GM12878 (cell line): ENCODE results near the gene GPR176. TPM values are rescaled to one million over a fixed set of nuclear protein-coding genes. Genes with fewer than 3 reads are reported as not detected.

ENCODE experiments used
- ATAC-seq: fragments of 200-7000 bp; cut with Tn5 transposase; 3 replicates; pipeline ENCODE4 v1.9.1; 2020; ENCODE audit warnings: mild to moderate bottlenecking, moderate library complexity
- BruUV-seq: library from RNA; stranded (reverse); fragments of 400-500 nt; replicated peaks from 2 replicates; lab custom pipeline; 2021; lab: Mats Ljungman, UMichigan
- CTCF ChIA-PET: fragments of 300-600 bp; sonication (Branson Sonifier 250); formaldehyde crosslinking; extraction: SDS; loops from one replicate; lab custom pipeline; 2021; ENCODE audit warnings: inconsistent platforms; lab: Yijun Ruan, JAX
- POLR2A ChIA-PET: fragments of 350-600 bp; formaldehyde crosslinking; extraction: SDS; loops from one replicate; lab custom pipeline; 2021; ENCODE audit warnings: inconsistent platforms; lab: Charles Lee
- RAD21 ChIA-PET: fragments of 300-600 bp; sonication (Branson Sonifier 250); formaldehyde crosslinking; loops from one replicate; lab custom pipeline; 2023; ENCODE audit warnings: antibody characterized with exemption; ENCODE audit not compliant: unreplicated experiment; lab: Charles Lee
- SMC1A ChIA-PET: fragments of 300-600 bp; sonication (Branson Sonifier 250); formaldehyde crosslinking; loops from one replicate; lab custom pipeline; 2023; ENCODE audit not compliant: unreplicated experiment, uncharacterized antibody; lab: Charles Lee
- DNase-seq: peaks from one replicate; pipeline ENCODE4 v3.0.0-alpha.2; 2011; ENCODE audit warnings: low read depth, low spot score
- FAIRE-seq: peaks from 3 replicates; lab custom pipeline; 2011; peaks lifted over from hg19 to GRCh38; lab: Jason Lieb, UNC
- H2AFZ ChIP-seq: 2 replicates; pipeline ENCODE4 v1.6.0; 2011; ENCODE audit warnings: low read depth, low read length, control low read depth; ENCODE audit not compliant: control insufficient read depth
- H3K27ac ChIP-seq: 2 replicates; pipeline ENCODE4 v1.5.1; 2011; ENCODE audit warnings: control low read depth; ENCODE audit not compliant: control insufficient read depth, insufficient read depth
- H3K27me3 ChIP-seq, 2 experiments: replicated peaks in 1 of 2; 2 replicates each; pipeline versions ENCODE4 v1.6.0 to v1.6.1; 2011; ENCODE audit warnings: low read length in 1 of 2; ENCODE audit not compliant: control insufficient read depth in 2 of 2, insufficient read depth in 2 of 2
- H3K36me3 ChIP-seq, 2 experiments: 2 replicates each; pipeline ENCODE4 v1.5.1; 2011; ENCODE audit warnings: low read length in 1 of 2; ENCODE audit not compliant: control insufficient read depth in 2 of 2, insufficient read depth in 2 of 2
- H3K4me1 ChIP-seq: 2 replicates; pipeline ENCODE4 v1.6.1; 2011; ENCODE audit warnings: mild to moderate bottlenecking, low read length, moderate library complexity, mixed read lengths; ENCODE audit not compliant: control insufficient read depth, insufficient read depth
- H3K4me2 ChIP-seq: 2 replicates; pipeline ENCODE4 v1.6.0; 2011; ENCODE audit warnings: control low read depth; ENCODE audit not compliant: control insufficient read depth, insufficient read depth
- H3K4me3 ChIP-seq: fragments of 200-600 bp; sonication (generic); 2 replicates; pipeline ENCODE4 v1.5.1; 2016
- H3K79me2 ChIP-seq: 2 replicates; pipeline ENCODE4 v1.6.0; 2011; ENCODE audit warnings: low read length; ENCODE audit not compliant: control insufficient read depth, insufficient read depth
- H3K9ac ChIP-seq: 2 replicates; pipeline ENCODE4 v1.8.0; 2011; ENCODE audit warnings: low read length, control low read depth, mixed read lengths; ENCODE audit not compliant: control insufficient read depth, insufficient read depth
- H3K9me3 ChIP-seq: replicated peaks from 3 replicates; pipeline ENCODE4 v1.5.1; 2011; ENCODE audit warnings: mild to moderate bottlenecking, low read length; ENCODE audit not compliant: control insufficient read depth, insufficient read depth
- H4K20me1 ChIP-seq: 2 replicates; pipeline ENCODE4 v1.6.0; 2011; ENCODE audit not compliant: control insufficient read depth, insufficient read depth
- CBFB ChIP-seq: IDR thresholded peaks from 2 replicates; pipeline ENCODE4 v1.6.1; 2016; ENCODE audit warnings: antibody characterized with exemption, low read depth
- CEBPB ChIP-seq, 2 experiments: fragments of 150-350 bp in 1 of 2; IDR thresholded peaks; 2 replicates each; pipeline ENCODE4 v1.6.1; 2012 to 2014; ENCODE audit warnings: low read depth in 2 of 2, low read length in 2 of 2, borderline replicate concordance in 1 of 2, inconsistent platforms in 1 of 2
- EED ChIP-seq: sonication (generic); IDR thresholded peaks from 2 replicates; pipeline ENCODE4 v1.6.1; 2016; ENCODE audit warnings: antibody characterized with exemption, low read depth
- GABPA ChIP-seq: IDR thresholded peaks from 2 replicates; pipeline ENCODE4 v1.6.1; 2014; ENCODE audit warnings: antibody characterized with exemption, low read depth, mild to moderate bottlenecking, inconsistent platforms
- JUND ChIP-seq: IDR thresholded peaks from 2 replicates; pipeline ENCODE4 v1.6.1; 2012; ENCODE audit warnings: low read depth, mild to moderate bottlenecking, low read length, improper control_type of control experiment, moderate library complexity
- MTA3 ChIP-seq: IDR thresholded peaks from 2 replicates; pipeline ENCODE4 v1.6.1; 2012; ENCODE audit warnings: low read length, inconsistent platforms, borderline replicate concordance
- NFXL1 ChIP-seq: fragments of 450-650 bp; IDR thresholded peaks from 2 replicates; pipeline ENCODE4 v1.6.1; 2017; ENCODE audit warnings: antibody characterized with exemption, mild to moderate bottlenecking, borderline replicate concordance
- NR2C1 ChIP-seq: fragments of 450-650 bp; IDR thresholded peaks from 2 replicates; pipeline ENCODE4 v1.6.1; 2017; ENCODE audit warnings: antibody characterized with exemption, mild to moderate bottlenecking, moderate library complexity
- POLR2A ChIP-seq: IDR thresholded peaks from 2 replicates; pipeline ENCODE4 v1.6.1; 2011; ENCODE audit warnings: low read depth, mild to moderate bottlenecking, low read length
- RAD21 ChIP-seq: IDR thresholded peaks from 2 replicates; pipeline ENCODE4 v1.6.1; 2011; ENCODE audit warnings: mild to moderate bottlenecking, low read depth, low read length, moderate library complexity; ENCODE audit not compliant: insufficient read depth
- RFX5 ChIP-seq: IDR thresholded peaks from 2 replicates; pipeline ENCODE4 v1.6.1; 2011; ENCODE audit warnings: low read depth, low read length, improper control_type of control experiment
- SIX5 ChIP-seq: IDR thresholded peaks from 2 replicates; pipeline ENCODE4 v1.6.1; 2011; ENCODE audit warnings: mild to moderate bottlenecking, low read depth, low read length, moderate library complexity; ENCODE audit not compliant: severe bottlenecking
- SP1 ChIP-seq: IDR thresholded peaks from one replicate; pipeline ENCODE4 v1.6.1; 2011; ENCODE audit warnings: low read depth, low read length
- SPI1 ChIP-seq: IDR thresholded peaks from 2 replicates; pipeline ENCODE4 v1.6.1; 2011; ENCODE audit warnings: low read depth, mild to moderate bottlenecking, low read length, moderate library complexity, borderline replicate concordance; ENCODE audit not compliant: insufficient read depth
- TAF1 ChIP-seq: IDR thresholded peaks from 2 replicates; pipeline ENCODE4 v1.6.1; 2011; ENCODE audit warnings: mild to moderate bottlenecking, low read depth, low read length, borderline replicate concordance
- YY1 ChIP-seq: IDR thresholded peaks from 2 replicates; pipeline ENCODE4 v1.6.1; 2011; ENCODE audit warnings: low read depth, mild to moderate bottlenecking, low read length
- WGBS: methylation state at CpG from one replicate; pipeline ENCODE4 v1.1.6; 2016; ENCODE audit warnings: low lambda C conversion rate; ENCODE audit not compliant: insufficient replicate concordance, insufficient coverage; ENCODE audit errors: missing lambda C conversion rate; 5-methylcytosine and 5-hydroxymethylcytosine counted together
- in situ Hi-C: fragments of 300-500 bp; cut with MboI; formaldehyde crosslinking; loops from 9 replicates; pipeline ENCODE4 v1.14.3; 2018; ENCODE audit warnings: mixed read lengths
- intact Hi-C: fragments of 100-400 bp; cut with micrococcal nuclease; formaldehyde crosslinking; loops from one replicate; pipeline ENCODE4 v1.14.2; 2022; ENCODE audit not compliant: unreplicated experiment
- polyA plus RNA-seq, 11 experiments: library from polyadenylated mRNA; depleted of rRNA in 4 of 11; unstranded in 6 of 11; stranded (reverse) in 5 of 11; fragments of >200 nt; fragmentation: Nextera tagmentation in 4 of 11; fragmentation: Illumina TruSeq in 1 of 11; extraction: Ambion mirVana in 4 of 11; extraction: Trizol in 1 of 11; gene quantifications; 1 replicate in 1 of 11; 2 replicates in 10 of 11; pipeline versions ENCODE4 v1.2.1 to v1.2.3, GENCODE V29; 2011 to 2016; ENCODE audit warnings: inconsistent platforms in 2 of 11, missing spikeins in 2 of 11, low read depth in 1 of 11
- total RNA-seq, 4 experiments: library from RNA; depleted of rRNA in 3 of 4; stranded (reverse); fragments of >200 nt in 3 of 4; fragmentation: Illumina TruSeq in 1 of 4; extraction: Trizol in 1 of 4; gene quantifications; 2 replicates each; pipeline versions ENCODE4 v1.2.1 to v1.2.3, GENCODE V29; 2013 to 2021
- TF ChIP-seq, protein P1 (sequence below): fragments of 450-650 bp; IDR thresholded peaks from 2 replicates; pipeline ENCODE4 v1.6.1; 2017; ENCODE audit warnings: mild to moderate bottlenecking, moderate library complexity
- TF ChIP-seq, protein P2 (sequence below): IDR thresholded peaks from 2 replicates; pipeline ENCODE4 v1.6.1; 2011; ENCODE audit warnings: low read depth, mild to moderate bottlenecking, low read length, moderate library complexity, borderline replicate concordance; ENCODE audit errors: extremely low read depth
- TF ChIP-seq, protein P3 (sequence below): fragments of 450-650 bp; IDR thresholded peaks from 2 replicates; pipeline ENCODE4 v1.6.1; 2017; ENCODE audit warnings: mild to moderate bottlenecking

Gene GPR176
- total and polyA plus RNA-seq, 10 of the 15 experiments (the other 5 are each of a cell fraction or from before 2014, with no cell fraction given), result 0.02 to 0.33 (median 0.16) TPM; not detected in 4

DNA sequence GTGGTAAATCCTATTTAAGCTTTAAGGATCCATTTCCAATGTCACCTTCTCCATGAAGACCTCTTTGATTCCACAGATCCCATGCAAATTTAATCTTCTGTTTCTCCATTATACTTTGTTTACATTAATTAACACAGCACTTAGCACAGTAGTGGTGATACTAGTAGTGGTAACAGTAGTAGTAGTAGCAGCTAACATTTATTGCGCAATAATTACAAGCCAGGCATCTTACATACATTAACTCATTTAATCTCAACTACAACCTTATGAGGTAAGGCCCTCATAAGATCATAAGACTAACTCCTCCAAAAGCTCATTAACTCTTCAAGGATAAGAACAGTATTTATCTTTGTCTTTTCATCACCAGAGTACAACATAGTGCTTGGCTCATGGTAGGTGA lies 82.6 kb downstream of the GPR176 start (continued):
- TF ChIP-seq, protein P1, sequence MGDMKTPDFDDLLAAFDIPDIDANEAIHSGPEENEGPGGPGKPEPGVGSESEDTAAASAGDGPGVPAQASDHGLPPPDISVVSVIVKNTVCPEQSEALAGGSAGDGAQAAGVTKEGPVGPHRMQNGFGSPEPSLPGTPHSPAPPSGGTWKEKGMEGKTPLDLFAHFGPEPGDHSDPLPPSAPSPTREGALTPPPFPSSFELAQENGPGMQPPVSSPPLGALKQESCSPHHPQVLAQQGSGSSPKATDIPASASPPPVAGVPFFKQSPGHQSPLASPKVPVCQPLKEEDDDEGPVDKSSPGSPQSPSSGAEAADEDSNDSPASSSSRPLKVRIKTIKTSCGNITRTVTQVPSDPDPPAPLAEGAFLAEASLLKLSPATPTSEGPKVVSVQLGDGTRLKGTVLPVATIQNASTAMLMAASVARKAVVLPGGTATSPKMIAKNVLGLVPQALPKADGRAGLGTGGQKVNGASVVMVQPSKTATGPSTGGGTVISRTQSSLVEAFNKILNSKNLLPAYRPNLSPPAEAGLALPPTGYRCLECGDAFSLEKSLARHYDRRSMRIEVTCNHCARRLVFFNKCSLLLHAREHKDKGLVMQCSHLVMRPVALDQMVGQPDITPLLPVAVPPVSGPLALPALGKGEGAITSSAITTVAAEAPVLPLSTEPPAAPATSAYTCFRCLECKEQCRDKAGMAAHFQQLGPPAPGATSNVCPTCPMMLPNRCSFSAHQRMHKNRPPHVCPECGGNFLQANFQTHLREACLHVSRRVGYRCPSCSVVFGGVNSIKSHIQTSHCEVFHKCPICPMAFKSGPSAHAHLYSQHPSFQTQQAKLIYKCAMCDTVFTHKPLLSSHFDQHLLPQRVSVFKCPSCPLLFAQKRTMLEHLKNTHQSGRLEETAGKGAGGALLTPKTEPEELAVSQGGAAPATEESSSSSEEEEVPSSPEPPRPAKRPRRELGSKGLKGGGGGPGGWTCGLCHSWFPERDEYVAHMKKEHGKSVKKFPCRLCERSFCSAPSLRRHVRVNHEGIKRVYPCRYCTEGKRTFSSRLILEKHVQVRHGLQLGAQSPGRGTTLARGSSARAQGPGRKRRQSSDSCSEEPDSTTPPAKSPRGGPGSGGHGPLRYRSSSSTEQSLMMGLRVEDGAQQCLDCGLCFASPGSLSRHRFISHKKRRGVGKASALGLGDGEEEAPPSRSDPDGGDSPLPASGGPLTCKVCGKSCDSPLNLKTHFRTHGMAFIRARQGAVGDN, result no peak
- peak in 1 of 2 experiments; percentile 88; a peak in 1 of 4 replicates for TF ChIP-seq CEBPB (IDR thresholded peaks at IDR 0.05; ENCODE audit: borderline replicate concordance in 1 of 2, low read depth in 2 of 2, low read length in 2 of 2)

DNA sequence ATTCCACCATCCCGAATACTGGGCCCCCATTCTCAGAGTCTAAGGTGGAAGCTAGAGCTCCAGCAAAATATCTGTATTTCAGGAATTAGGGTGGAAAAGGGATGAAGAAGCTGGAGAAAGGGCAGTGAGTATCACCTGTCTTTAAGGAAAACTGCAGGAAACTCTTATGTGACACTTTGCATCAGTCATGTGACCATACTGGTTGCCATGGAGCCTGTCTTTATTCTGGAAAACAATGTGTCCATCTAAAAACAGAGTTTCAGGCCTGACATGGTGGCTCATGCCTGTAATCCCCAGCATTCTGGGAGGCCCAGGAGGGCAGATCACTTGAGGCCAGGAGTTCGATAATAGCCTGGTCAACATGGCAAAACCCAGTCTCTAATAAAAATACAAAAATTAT lies 84.5 kb downstream of the GPR176 start:
- 50% methylated on average over 2 of the region's 2 CpGs for WGBS
- H3K36me3 ChIP-seq, result no peaks in the 10 kb centered on the region
- in situ Hi-C loops (no loop called here), intact Hi-C loops (no loop called here)
- H3K9me3 ChIP-seq, result no peaks in the 10 kb centered on the region
- no peaks in the 10 kb centered on the region for H3K79me2 ChIP-seq
- H3K9ac ChIP-seq, result no peak overlapping the region
- H3K4me1 ChIP-seq, result no peaks in the 10 kb centered on the region
- H3K4me3 ChIP-seq, result no peak overlapping the region
- no peak for ATAC-seq
- ChIA-PET POLR2A (no interaction called here), SMC1A (interaction anchor here (1.4 kb wide), 1 partner anchor 16 kb away, joined by 4 read pairs; no protein-coding TSS in a partner anchor), RAD21 (no interaction called here), CTCF (interaction anchor here (1.3 kb wide), 2 partner anchors 52 to 79 kb away, joined by 4 read pairs; no protein-coding TSS in a partner anchor)
- no TSS peak for BruUV-seq
- DNase-seq, result no peak
- no peak overlapping the region for H2AFZ ChIP-seq
- no peaks in the 10 kb centered on the region for H3K27me3 ChIP-seq
- TF ChIP-seq TAF1 (no peak), NR2C1 (no peak), EED (no peak), POLR2A (no peak), YY1 (no peak), SPI1 (no peak), CBFB (no peak), JUND (no peak), GABPA (no peak), NFXL1 (no peak), SP1 (no peak), MTA3 (no peak), RAD21 (no peak), RFX5 (no peak), SIX5 (no peak)
- TF ChIP-seq, protein P2, sequence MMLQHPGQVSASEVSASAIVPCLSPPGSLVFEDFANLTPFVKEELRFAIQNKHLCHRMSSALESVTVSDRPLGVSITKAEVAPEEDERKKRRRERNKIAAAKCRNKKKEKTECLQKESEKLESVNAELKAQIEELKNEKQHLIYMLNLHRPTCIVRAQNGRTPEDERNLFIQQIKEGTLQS, result no peak
- TF ChIP-seq, protein P3, sequence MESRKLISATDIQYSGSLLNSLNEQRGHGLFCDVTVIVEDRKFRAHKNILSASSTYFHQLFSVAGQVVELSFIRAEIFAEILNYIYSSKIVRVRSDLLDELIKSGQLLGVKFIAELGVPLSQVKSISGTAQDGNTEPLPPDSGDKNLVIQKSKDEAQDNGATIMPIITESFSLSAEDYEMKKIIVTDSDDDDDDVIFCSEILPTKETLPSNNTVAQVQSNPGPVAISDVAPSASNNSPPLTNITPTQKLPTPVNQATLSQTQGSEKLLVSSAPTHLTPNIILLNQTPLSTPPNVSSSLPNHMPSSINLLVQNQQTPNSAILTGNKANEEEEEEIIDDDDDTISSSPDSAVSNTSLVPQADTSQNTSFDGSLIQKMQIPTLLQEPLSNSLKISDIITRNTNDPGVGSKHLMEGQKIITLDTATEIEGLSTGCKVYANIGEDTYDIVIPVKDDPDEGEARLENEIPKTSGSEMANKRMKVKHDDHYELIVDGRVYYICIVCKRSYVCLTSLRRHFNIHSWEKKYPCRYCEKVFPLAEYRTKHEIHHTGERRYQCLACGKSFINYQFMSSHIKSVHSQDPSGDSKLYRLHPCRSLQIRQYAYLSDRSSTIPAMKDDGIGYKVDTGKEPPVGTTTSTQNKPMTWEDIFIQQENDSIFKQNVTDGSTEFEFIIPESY, result no peak
- H4K20me1 ChIP-seq, result no peaks in the 10 kb centered on the region
- no peak overlapping the region for H3K27ac ChIP-seq
- no peak overlapping the region for H3K4me2 ChIP-seq
- FAIRE-seq, result no peak
